HG02852 (cell line): ENCODE results near the gene TAOK1.
"Not testable (repeated sequence)": the region's sequence is repeated elsewhere in the genome, so short reads cannot be mapped to it uniquely, and the experiment has no call there.

ENCODE experiments used
- ATAC-seq: cut with Tn5 transposase; IDR thresholded peaks from one replicate; pipeline ENCODE4 v1.9.1; 2021; ENCODE audit warnings: mild to moderate bottlenecking, moderate library complexity; ENCODE audit not compliant: unreplicated experiment

Gene TAOK1

GRCh38 chr17:29443041-29443739 lies 53.0 kb downstream of the TAOK1 start:
- ATAC-seq: no peak

- ATAC-seq: no peak
These were observed 54.4 kb downstream of the TAOK1 start for GRCh38 chr17:29444589-29444988.

GRCh38 chr17:29445844-29446243 lies 55.7 kb downstream of the TAOK1 start:
- no peak for ATAC-seq

DNA sequence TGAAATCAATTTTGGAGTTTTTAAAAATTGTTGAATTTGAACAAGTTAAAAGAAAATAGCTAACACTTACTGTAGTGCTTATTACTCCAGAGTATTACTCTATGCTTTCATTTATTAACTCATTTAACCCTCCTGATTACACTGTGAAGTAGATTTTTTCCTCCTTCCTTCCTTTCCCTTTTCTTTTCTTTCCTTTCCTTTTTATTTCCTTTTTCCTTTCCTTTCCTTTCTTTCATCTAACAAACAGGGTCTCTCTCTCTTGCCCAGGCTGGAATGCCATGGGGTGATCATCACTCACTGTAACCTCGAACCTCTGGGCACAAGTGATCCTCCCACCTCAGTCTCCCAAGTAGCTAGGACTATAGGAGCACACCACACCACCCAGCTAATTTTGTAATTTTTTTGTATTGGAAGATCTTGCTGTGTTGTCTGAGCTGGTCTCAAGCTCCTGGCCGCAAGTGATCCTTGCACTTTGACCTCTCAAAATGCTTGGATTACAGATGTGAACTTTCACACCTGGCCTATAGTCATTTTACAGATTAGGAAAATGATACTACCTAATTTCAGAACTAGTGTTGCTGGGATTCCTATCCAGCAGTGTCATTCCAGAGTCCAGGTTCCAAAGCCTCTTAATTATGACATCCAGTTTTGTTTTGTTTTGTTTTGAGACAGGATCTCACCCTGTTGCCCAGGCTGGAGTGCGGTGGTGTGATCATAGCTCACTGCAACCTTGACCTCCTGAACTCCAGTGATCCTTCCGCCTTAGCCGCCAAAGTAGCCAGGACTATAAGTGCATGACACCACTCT lies 59.9 kb downstream of the TAOK1 start:
- ATAC-seq: no peak

- no peak for ATAC-seq
These were observed 61.1 kb downstream of the TAOK1 start for GRCh38 chr17:29451121-29451742.

- no peak for ATAC-seq
These were observed 67.9 kb downstream of the TAOK1 start for GRCh38 chr17:29458066-29458465.

GRCh38 chr17:29461483-29462206 lies 71.5 kb downstream of the TAOK1 start:
- ATAC-seq: no peak

- no peak for ATAC-seq
These were observed 79.1 kb downstream of the TAOK1 start for GRCh38 chr17:29469276-29469675.

- ATAC-seq: not testable (repeated sequence)
These were observed 83.3 kb downstream of the TAOK1 start for GRCh38 chr17:29473437-29473836.

GRCh38 chr17:29474297-29474696 lies 84.1 kb downstream of the TAOK1 start:
- ATAC-seq: no peak

DNA sequence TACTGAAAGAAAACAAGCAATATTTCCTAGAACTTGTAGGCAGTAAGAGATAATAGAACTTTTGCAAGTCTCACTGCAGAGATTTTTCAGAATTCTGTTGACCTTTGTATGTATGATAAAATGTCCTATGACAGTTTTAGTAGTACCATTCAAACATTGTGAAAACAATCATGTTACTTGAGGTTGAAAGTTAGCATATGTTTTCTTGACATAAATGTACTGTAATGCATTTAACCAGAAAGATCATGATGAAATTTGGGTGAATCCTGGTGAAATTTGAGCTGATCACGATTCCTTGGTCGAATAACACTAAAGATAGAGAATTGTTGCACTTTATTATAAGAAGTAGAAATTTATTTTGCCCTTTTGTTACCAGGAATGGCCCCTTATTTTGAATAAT lies 85.7 kb downstream of the TAOK1 start:
- ATAC-seq: no peak

GRCh38 chr17:29480249-29480928 lies 90.2 kb downstream of the TAOK1 start:
- ATAC-seq: not testable (repeated sequence)

DNA sequence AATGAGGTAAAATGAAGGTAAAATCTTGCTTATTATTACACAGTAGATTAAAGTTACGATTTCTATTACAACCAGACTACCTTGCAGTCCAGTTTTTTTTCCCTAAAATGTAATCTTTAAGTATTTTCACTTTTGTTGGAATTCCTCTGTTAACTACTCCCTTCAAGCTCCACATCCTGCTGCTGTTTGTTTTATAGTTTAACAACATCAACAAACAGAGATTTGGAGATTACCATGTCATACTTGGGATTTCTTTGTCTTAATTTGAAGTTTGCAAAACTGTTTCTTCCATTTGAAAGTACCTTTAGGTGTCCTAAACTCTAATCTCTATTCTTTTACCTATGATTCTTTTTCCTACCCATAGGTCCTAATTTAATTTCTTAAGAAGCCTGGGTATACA lies 93.3 kb downstream of the TAOK1 start:
- no peak for ATAC-seq

DNA sequence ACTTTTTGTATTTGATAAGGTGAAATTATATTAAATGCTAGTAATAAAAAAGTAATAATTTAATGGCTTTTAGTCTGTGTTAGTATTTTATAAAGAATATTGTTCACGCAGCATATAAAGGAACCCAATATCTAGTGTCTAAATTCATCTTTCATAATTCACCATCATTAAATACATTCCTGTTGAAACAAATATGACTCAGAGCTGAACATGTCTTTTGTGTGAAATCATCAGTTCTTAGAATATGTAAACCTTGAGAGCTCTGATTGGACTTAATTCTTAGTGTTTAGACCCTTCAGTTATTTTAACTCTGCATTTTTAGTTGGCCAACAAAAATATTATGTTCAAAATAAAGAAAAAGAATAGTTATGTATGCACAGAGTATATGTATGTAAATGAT lies 104.8 kb downstream of the TAOK1 start:
- ATAC-seq: no peak

DNA sequence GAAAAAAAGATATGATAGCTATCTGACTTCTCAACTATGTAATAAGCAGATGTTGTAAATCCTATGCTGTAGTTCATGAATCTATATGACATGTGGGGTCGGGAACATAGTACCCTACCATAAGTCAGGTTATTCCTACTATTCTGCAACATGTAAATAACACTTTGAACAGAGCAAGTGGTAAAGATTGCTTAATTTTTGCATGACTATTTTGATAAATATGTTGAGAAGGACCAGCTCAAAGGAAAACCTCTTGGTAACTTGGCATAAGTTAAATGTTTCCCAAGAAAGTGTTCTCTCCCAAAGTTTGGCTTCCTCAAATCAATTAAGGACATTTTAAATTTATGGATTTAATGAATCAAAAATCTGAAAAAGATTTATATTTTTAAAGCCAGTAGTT lies 114.5 kb downstream of the TAOK1 start:
- no peak for ATAC-seq

DNA sequence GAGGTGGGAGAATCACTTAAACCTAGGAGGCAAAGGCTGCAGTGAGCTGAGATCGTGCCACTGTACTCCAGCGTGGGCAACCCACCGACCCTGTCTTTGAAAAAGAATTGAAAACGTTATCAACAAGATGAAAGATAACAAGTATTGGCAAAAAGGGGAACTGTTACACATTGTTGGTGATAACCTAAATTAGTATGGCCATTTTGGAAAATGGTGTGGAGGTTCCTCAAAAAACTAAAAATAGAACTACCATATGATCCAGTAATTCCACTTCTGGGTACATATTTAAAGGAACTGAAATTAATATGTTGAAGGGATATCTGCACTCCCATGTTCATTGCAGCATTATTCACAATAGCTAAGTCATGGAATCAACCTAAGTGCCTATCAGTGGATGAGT lies 115.7 kb downstream of the TAOK1 start:
- no peak for ATAC-seq

GRCh38 chr17:29510953-29511352 lies 120.8 kb downstream of the TAOK1 start:
- ATAC-seq: no peak

DNA sequence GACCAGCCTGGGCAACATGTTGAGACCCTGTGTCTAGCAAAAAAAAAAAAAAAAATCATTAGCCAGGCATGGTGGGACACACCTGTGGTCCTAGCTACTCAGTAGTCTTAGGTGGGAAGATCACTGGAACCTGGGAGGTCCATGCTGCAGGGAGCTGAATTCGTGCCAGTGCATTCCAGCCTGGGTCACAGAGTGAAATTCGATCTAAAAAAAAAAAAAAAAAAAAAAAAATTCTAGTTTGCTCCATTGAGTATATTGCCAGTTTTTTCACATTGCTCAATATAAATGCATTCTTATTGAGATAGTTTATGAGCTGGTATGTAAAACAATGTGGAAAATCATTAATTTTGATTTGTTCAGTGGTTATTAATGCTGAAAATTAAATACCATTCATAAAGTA lies 124.6 kb downstream of the TAOK1 start:
- no peak for ATAC-seq

GRCh38 chr17:29518359-29518758 lies 128.2 kb downstream of the TAOK1 start:
- ATAC-seq: no peak

DNA sequence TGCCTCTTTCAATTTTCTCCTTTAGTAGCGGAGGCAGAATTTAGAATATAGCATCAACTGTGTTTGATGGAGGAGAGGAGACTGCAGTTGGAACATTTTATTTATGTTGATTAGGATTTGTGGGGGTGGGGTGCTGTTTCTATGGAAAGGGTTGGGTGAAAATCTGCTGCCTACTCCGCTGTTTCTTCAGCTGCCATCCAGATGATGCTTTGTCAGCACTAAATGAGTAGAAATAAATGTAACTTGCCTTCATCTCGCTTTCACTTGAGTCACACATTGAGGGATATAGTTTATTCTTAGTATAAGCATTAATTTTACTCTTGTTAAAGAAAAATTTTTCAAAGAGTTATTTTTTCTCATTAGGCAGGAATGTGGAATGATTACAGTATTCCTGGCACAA lies 134.5 kb downstream of the TAOK1 start:
- ATAC-seq: no peak

- ATAC-seq: no peak
These were observed 136.2 kb downstream of the TAOK1 start for GRCh38 chr17:29526322-29526721.
